IPS-18c (cell line): ENCODE data around the gene HOXB5.

Experiments
- H3K4me3 ChIP-seq: 2 replicates; pipeline ENCODE4 v1.7.0; 2013; ENCODE audit warnings: low read depth, mild to moderate bottlenecking, low read length, moderate library complexity; ENCODE audit not compliant: insufficient read depth
- H3K9me3 ChIP-seq: one replicate; pipeline ENCODE4 v1.6.1; 2013; ENCODE audit warnings: mild to moderate bottlenecking, low read length, moderate library complexity; ENCODE audit not compliant: control insufficient read depth, insufficient read depth

The HOXB5 gene

GRCh38 chr17:48575066-48575582, 18.5 kb downstream of the HOXB5 start:
- Histone ChIP-seq H3K4me3 (no peak overlapping the region), H3K9me3 (no peaks in the 10 kb centered on the region)

GRCh38 chr17:48574505-48575065, 19.0 kb downstream of the HOXB5 start:
- Histone ChIP-seq H3K9me3 (no peaks in the 10 kb centered on the region), H3K4me3 (no peak overlapping the region)

GRCh38 chr17:48571826-48572417, 21.7 kb downstream of the HOXB5 start:
- H3K4me3 ChIP-seq, result no peak overlapping the region

DNA sequence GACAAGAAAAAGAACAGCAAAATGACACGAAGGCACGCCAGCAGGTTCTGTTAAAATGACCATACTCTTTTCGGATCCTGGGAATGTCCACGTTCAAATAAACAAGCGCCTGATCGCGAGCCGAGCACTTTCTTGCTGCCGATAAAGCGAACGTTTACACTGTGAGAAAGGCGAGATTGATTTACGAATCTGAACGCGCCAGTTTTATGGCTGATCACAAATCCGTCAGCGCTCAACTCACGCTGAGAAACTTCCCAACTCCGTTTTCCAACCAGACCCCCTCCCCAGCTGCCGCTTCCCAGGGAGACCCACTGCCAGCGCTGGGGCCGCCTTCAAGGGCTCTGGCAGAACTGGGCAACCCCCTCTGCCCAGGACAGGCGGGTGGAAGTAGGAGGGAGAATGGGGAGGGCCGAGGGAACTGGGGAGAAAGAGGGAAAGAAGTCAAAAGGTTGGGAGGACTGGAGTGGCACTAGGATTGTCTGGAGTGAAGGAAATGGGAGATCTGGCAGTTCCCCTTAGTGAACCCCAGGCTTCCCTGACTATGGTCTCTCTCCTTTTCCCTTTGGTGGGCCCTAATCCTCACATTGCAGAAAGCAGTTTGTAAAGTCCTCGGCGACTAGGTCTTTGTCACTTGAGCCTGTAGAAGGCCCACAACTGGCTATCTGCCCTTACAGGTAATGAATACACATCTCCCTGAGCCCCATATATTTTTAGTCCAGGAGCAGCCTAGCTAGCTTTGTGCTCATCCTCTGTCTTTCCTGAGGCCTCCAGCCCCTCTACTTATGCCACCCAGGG, 22.4 kb downstream of the HOXB5 start:
- Histone ChIP-seq H3K4me3 (no peak overlapping the region), H3K9me3 (no peaks in the 10 kb centered on the region)

More at GRCh38 chr17:48571826-48572417, 21.7 kb downstream of the HOXB5 start:
- no peaks in the 10 kb centered on the region for H3K9me3 ChIP-seq

- Histone ChIP-seq H3K9me3 (no peaks in the 10 kb centered on the region), H3K4me3 (no peak overlapping the region)
Measured at GRCh38 chr17:48570325-48571023, 23.1 kb downstream of the HOXB5 start.

- Histone ChIP-seq H3K9me3 (no peaks in the 10 kb centered on the region), H3K4me3 (no peak overlapping the region)
Measured at GRCh38 chr17:48569674-48570324, 23.8 kb downstream of the HOXB5 start.

DNA sequence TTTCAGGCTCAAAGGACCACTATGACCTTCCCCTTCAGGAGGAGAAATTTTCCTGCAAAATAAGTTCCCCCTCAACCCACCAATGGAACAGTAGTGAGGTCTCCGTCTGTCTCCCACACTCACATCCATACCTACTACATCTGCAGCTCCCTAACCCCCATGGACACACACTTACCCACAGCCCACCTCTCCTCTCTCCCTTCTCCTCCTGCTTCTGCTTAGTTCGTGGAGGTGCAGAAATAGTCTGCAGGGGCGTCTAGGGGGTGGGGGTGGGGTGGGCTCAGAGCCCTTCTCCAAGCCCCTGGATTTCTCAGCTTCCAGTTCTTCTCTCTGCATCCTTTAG, 24.4 kb downstream of the HOXB5 start:
- no peak overlapping the region for H3K4me3 ChIP-seq
- no peaks in the 10 kb centered on the region for H3K9me3 ChIP-seq

GRCh38 chr17:48568499-48569239, 24.9 kb downstream of the HOXB5 start:
- Histone ChIP-seq H3K9me3 (no peaks in the 10 kb centered on the region), H3K4me3 (no peak overlapping the region)

- no peaks in the 10 kb centered on the region for H3K9me3 ChIP-seq
Measured at GRCh38 chr17:48567646-48568354, 25.8 kb downstream of the HOXB5 start.

GRCh38 chr17:48567209-48567608, 26.4 kb downstream of the HOXB5 start:
- H3K4me3 ChIP-seq, result no peak overlapping the region
- H3K9me3 ChIP-seq, result no peaks in the 10 kb centered on the region

More at GRCh38 chr17:48567646-48568354, 25.8 kb downstream of the HOXB5 start:
- H3K4me3 ChIP-seq, result no peak overlapping the region

DNA sequence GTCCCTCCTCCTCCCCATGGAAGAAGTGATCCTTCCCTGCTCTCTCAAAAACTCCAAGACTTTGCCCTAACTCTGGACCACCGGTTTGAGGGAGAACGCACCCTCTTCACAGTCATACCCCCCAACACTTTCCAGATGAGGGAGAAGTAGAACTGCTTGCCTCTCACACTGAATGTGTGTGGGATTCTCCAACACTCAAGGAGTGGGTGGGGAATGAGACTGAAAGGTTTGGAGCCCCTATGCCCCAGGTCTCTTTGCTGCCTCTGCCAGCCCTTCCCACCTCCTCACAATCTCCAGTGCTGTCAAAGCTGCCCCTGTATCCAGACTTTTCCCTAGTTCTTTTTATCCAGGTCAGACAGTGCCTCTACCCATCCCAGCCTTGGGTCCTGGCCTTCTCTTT, 26.9 kb downstream of the HOXB5 start:
- H3K9me3 ChIP-seq, result no peaks in the 10 kb centered on the region
- H3K4me3 ChIP-seq, result no peak overlapping the region

DNA sequence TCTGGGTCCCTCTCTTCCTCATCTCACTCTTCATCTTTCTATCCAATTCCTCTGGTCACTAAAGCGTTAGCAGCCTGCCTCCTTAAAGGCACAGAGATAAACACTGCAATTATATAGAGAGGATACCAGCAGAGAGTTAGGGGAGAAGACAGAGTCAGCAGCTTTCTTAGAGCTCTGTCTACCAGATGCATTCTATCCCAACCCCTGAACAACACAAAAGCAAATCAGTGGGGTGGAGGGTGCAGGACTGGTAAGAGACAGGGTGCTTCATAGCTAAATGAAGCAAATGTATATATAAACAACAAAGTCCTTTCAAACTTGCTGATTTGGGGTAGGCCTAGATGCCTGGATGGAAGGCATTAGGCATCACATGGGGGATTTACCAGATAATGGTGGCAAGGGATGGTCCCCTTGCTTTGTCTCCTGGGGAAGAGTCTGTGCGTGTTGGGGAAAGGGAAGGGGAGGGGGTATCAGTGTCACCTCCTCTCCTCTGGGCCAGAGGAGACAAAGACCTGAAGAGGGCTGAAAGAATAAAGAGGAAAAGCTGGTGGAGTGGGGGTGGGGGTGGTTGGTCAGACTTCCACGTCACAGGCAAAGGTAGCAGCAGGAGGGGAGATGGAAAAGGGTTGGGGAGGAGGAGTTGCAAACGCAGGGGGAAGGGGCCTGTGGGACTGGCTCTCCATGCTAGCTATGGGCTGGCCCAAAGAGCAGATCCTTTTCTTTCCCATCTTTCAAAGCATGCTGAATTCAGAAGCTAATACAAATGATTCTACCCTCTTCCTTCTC, 27.5 kb downstream of the HOXB5 start:
- no peak overlapping the region for H3K4me3 ChIP-seq
- no peaks in the 10 kb centered on the region for H3K9me3 ChIP-seq

DNA sequence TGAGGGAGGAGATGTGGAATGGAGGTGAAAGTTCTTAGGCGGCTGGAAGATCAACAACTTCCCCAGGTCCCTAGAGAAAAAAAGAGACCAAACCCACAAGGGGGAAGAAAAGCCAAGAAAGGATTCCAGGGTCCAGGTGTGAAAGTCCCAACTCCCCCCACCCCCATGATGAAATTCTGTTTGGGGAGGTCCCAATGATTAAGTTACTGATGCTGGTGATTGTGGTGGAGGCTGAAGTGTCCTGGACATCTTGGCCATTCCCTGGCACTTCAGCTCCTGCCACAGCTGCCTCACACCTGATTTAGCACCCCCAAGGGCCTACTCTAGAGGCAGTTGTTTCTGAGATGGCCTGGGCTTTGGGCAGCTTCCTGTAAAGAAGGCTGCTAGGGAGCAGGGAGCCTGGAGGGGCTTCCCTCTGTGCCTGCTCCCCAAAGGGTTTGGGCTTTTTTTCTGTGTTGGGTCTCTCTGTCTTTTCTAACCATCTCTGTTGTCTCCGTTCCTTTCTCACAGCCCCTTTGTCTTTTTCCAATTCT, 28.5 kb downstream of the HOXB5 start:
- Histone ChIP-seq H3K4me3 (no peak overlapping the region), H3K9me3 (no peaks in the 10 kb centered on the region)

DNA sequence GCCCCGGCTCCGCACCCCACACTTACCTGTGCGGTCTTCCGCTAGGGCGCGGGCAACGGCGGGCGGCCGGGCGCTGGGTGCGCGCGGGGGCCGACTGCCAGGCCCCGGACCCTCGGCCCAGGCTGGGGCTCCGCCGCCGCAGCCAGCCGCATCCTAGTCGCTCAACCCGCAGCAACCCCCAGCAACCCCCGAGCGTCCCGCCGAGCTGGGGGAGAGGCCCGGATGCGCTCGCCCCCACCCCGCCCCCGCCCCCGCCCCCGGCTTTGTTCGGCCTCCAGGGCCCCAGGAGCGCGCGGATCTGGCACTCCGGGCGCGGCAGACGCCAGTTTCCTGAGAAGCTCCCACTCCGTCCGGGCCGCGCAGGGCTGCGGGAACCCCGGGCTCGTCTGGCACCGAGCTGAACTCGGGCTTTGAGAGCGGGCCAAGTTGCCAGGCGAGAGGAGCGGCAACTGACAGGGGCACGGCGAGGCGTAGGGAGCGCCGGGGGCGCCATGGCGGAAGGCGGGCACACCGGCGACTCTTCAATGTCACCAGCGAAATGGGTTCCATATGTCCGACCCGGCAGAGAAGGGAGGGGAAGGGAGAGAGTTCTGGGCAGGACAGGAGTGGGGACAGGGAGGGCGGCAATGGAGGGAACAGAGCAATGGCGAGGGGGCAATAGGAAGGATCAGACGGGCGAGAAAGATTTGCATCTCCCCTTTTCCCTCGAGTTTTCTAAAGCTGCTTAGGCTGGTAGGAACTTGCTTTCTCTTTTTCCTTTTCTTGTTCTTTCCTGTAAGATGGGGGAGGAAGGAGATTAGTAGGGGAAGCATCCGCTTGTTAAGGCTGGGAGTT, 29.2 kb downstream of the HOXB5 start:
- no peaks in the 10 kb centered on the region for H3K9me3 ChIP-seq

GRCh38 chr17:48563867-48564187, 29.8 kb downstream of the HOXB5 start:
- H3K4me3 ChIP-seq, result no peak overlapping the region

More for the DNA sequence above, 29.2 kb downstream of the HOXB5 start:
- H3K4me3 ChIP-seq, result no peak overlapping the region

More at GRCh38 chr17:48563867-48564187, 29.8 kb downstream of the HOXB5 start:
- no peaks in the 10 kb centered on the region for H3K9me3 ChIP-seq
